OCI-LY7 (cell line): Measurements from ENCODE around the gene MINDY4. TPM values are rescaled to one million over a fixed set of nuclear protein-coding genes. Genes with fewer than 3 reads are reported as not detected.

Experiments used
- BruUV-seq: library from RNA; stranded (reverse); fragments of 400-500 nt; replicated peaks from 2 replicates; lab custom pipeline; 2021; lab: Mats Ljungman, UMichigan
- CTCF ChIA-PET: fragments of 300-600 bp; sonication (Branson Sonifier 250); formaldehyde crosslinking; loops from one replicate; lab custom pipeline; 2022; ENCODE audit warnings: antibody characterized with exemption; ENCODE audit not compliant: unreplicated experiment; lab: Charles Lee
- POLR2A ChIA-PET: fragments of 300-600 bp; sonication (Branson Sonifier 250); formaldehyde crosslinking; loops from one replicate; lab custom pipeline; 2022; ENCODE audit warnings: antibody characterized with exemption; lab: Charles Lee
- DNase-seq: peaks from one replicate; pipeline ENCODE4 v3.0.0-alpha.2; 2015; ENCODE audit warnings: low spot score
- H2AFZ ChIP-seq: fragments of 200-600 bp; sonication (generic), shearing (Covaris generic); 2 replicates; pipeline ENCODE4 v1.6.1; 2014; ENCODE audit warnings: mild to moderate bottlenecking, antibody characterized with exemption, low read length, moderate library complexity
- H3K27ac ChIP-seq: fragments of 200-600 bp; sonication (generic); 2 replicates; pipeline ENCODE4 v1.5.1; 2014; ENCODE audit warnings: mixed run types, low read depth, mild to moderate bottlenecking, moderate library complexity, low read length, inconsistent platforms; ENCODE audit not compliant: poor library complexity, severe bottlenecking
- H3K36me3 ChIP-seq: fragments of 200-600 bp; sonication (generic); 2 replicates; pipeline ENCODE4 v1.6.1; 2014; ENCODE audit warnings: mild to moderate bottlenecking, antibody characterized with exemption, low read length, moderate library complexity, mixed read lengths; ENCODE audit not compliant: insufficient read depth
- H3K4me1 ChIP-seq: fragments of 200-600 bp; sonication (generic); 2 replicates; pipeline ENCODE4 v1.5.1; 2014; ENCODE audit warnings: mild to moderate bottlenecking, low read length; ENCODE audit not compliant: insufficient read depth, poor library complexity, severe bottlenecking
- H3K4me2 ChIP-seq: fragments of 200-600 bp; sonication (generic); 2 replicates; pipeline ENCODE4 v1.6.1; 2014; ENCODE audit warnings: mild to moderate bottlenecking, low read length
- H3K4me3 ChIP-seq: fragments of 200-600 bp; sonication (generic); 2 replicates; pipeline ENCODE4 v1.5.1; 2014; ENCODE audit warnings: mild to moderate bottlenecking, low read depth, low read length; ENCODE audit not compliant: poor library complexity, severe bottlenecking
- H3K79me2 ChIP-seq: fragments of 200-600 bp; sonication (generic); 2 replicates; pipeline ENCODE4 v1.6.1; 2016; ENCODE audit warnings: low read depth, mild to moderate bottlenecking, low read length, moderate library complexity, mixed read lengths; ENCODE audit not compliant: insufficient read depth
- H3K9me2 ChIP-seq: fragments of 200-600 bp; sonication (generic); 2 replicates; pipeline ENCODE4 v1.6.1; 2016; ENCODE audit warnings: mild to moderate bottlenecking, low read length, mixed read lengths; ENCODE audit not compliant: insufficient read depth
- H3K9me3 ChIP-seq: fragments of 200-600 bp; sonication (generic); 2 replicates; pipeline ENCODE4 v1.6.1; 2014; ENCODE audit warnings: mild to moderate bottlenecking, mixed run types, low read length, mixed read lengths
- H4K20me1 ChIP-seq: fragments of 200-600 bp; sonication (generic); 2 replicates; pipeline ENCODE4 v1.6.1; 2014; ENCODE audit warnings: mild to moderate bottlenecking, antibody characterized with exemption, low read length, moderate library complexity, mixed read lengths; ENCODE audit not compliant: insufficient read depth
- EZH2phosphoT487 ChIP-seq: fragments of 200-600 bp; sonication (generic); IDR thresholded peaks from 2 replicates; pipeline ENCODE4 v1.6.1; 2018; ENCODE audit warnings: low read depth, borderline replicate concordance, mild to moderate bottlenecking, mixed run types, antibody characterized with exemption, low read length, moderate library complexity, mixed read lengths
- intact Hi-C: fragments of 100-400 bp; cut with micrococcal nuclease; formaldehyde crosslinking; loops from one replicate; pipeline ENCODE4 v1.10.0; 2022; ENCODE audit not compliant: unreplicated experiment
- total RNA-seq, 2 experiments: library from RNA; depleted of rRNA in 1 of 2; stranded (reverse); fragments of >200 nt in 1 of 2; shearing (Covaris generic) in 1 of 2; gene quantifications; 2 replicates each; pipeline ENCODE4 v1.2.3, GENCODE V29; 2014 to 2022
- TF ChIP-seq, protein P1 (sequence below): fragments of 200-600 bp; sonication (generic); conservative IDR thresholded peaks from 2 replicates; pipeline ENCODE4 v1.5.1; 2014; ENCODE audit warnings: mild to moderate bottlenecking, antibody characterized with exemption, low read length, moderate library complexity, mixed read lengths

Gene MINDY4
- total RNA-seq, 2 experiments from 2014 or later, result 0.86 TPM; not detected in 1

DNA sequence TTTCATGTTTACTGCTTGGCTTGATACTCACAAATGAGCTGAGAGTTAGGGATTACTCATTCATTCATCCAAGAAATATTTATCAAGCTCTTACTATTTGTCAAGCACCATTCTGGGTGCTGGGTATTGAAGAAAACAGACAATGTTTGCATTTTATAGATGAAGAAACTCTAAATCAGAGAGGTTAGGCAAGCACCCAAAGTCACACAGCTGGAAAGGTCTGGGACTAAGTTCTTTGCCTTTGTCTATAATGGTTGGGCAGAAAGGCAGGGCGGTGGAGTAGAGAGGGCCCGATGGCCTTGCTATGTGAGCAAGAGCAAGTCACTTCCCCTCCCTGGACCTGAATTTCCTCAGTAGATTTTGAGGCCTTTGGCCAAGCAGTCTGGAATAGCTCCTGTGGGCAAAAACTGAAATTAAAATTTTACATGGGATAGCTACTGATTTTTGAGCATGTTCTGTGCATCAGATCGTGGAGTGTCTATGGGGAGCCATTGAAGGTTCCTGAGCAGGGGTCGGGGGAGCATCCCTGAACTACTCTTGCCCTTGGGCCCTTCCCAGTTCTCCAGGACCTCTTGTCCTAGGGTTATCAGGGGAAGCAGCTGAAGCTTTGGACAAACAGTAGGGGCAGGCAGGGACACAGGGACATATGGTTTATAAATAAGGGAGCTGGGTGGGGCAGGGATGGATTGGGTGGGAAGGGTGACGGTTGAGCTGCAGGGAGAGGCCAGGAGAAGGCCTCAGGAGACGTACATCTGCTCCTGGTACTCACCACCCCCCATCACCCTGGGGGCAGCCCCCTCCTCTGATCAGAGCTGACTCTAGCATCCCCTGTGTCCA lies 163.7 kb downstream of the MINDY4 start:
- no TSS peak for BruUV-seq
- TF ChIP-seq, protein P1, sequence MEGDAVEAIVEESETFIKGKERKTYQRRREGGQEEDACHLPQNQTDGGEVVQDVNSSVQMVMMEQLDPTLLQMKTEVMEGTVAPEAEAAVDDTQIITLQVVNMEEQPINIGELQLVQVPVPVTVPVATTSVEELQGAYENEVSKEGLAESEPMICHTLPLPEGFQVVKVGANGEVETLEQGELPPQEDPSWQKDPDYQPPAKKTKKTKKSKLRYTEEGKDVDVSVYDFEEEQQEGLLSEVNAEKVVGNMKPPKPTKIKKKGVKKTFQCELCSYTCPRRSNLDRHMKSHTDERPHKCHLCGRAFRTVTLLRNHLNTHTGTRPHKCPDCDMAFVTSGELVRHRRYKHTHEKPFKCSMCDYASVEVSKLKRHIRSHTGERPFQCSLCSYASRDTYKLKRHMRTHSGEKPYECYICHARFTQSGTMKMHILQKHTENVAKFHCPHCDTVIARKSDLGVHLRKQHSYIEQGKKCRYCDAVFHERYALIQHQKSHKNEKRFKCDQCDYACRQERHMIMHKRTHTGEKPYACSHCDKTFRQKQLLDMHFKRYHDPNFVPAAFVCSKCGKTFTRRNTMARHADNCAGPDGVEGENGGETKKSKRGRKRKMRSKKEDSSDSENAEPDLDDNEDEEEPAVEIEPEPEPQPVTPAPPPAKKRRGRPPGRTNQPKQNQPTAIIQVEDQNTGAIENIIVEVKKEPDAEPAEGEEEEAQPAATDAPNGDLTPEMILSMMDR, result no peak
- no peak for TF ChIP-seq EZH2phosphoT487
- intact Hi-C loops, result loop anchor here (5.0 kb wide), 1 partner anchor 187 kb away; no protein-coding TSS in a partner anchor
- Histone ChIP-seq H4K20me1 (no peaks in the 10 kb centered on the region), H2AFZ (no peak overlapping the region), H3K27ac (no peak overlapping the region), H3K4me2 (no peak overlapping the region), H3K9me3 (no peaks in the 10 kb centered on the region), H3K36me3 (no peaks in the 10 kb centered on the region), H3K4me3 (no peak overlapping the region), H3K79me2 (no peaks in the 10 kb centered on the region), H3K4me1 (no peaks in the 10 kb centered on the region), H3K9me2 (no peaks in the 10 kb centered on the region)
- CTCF ChIA-PET, result interaction anchor here (0.8 kb wide), 1 partner anchor 49 kb away, joined by 6 read pairs; no protein-coding TSS in a partner anchor
- POLR2A ChIA-PET, result interaction anchor here (0.7 kb wide), 1 partner anchor 47 kb away, joined by 3 read pairs; no protein-coding TSS in a partner anchor
- DNase-seq, result no peak

DNA sequence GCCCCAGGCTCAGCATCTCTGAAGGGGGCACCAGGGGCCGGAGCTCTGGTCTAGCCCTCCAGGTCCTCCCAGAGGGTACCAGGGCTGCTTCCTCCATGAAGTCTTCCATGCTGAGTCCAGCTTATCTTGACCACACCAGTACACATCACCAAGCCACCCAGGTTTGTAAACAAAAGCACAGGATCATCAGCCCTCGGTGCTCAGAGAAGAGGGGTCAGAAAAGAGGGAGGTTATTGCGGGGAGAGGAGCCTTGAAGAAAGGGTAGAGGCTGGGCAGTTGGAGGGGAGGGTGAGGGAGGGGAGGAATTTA lies 164.3 kb downstream of the MINDY4 start:
- Histone ChIP-seq H3K9me2 (no peaks in the 10 kb centered on the region), H3K4me3 (no peak overlapping the region), H3K4me1 (no peaks in the 10 kb centered on the region), H3K36me3 (no peaks in the 10 kb centered on the region), H3K9me3 (no peaks in the 10 kb centered on the region), H3K27ac (no peak overlapping the region), H3K4me2 (no peak overlapping the region), H2AFZ (no peak overlapping the region), H4K20me1 (no peaks in the 10 kb centered on the region), H3K79me2 (no peaks in the 10 kb centered on the region)
- TF ChIP-seq, protein P1, result no peak
- no peak for TF ChIP-seq EZH2phosphoT487
- ChIA-PET CTCF (no interaction called here), POLR2A (interaction anchor here (0.7 kb wide), 1 partner anchor 46 kb away, joined by 3 read pairs; no protein-coding TSS in a partner anchor)
- DNase-seq, result no peak
- BruUV-seq, result no TSS peak
- intact Hi-C loops, result loop anchor here (5.0 kb wide), 1 partner anchor 187 kb away; no protein-coding TSS in a partner anchor
